Measurements from ENCODE around the gene HEBP2.
"Not testable (repeated sequence)": the region's sequence is repeated elsewhere in the genome, so short reads cannot be mapped to it uniquely, and the experiment has no call there.

HEBP2 gene

GRCh38 chr6:138403801-138404665 lies at the start of gene HEBP2:
TSS of gene HEBP2 (plus strand) at chr6:138404223. CDS start at chr6:138404496, 273 bp downstream.
- no peaks in the 10 kb centered on the region for H4K20me1 ChIP-seq (ENCODE audit: insufficient read depth)
- H3K4me2 ChIP-seq = peak within 1 kb of the TSS; percentile 88
- H3K4me1 ChIP-seq (ENCODE audit: low read depth, poor library complexity, severe bottlenecking) = peaks cover 9% of the 10 kb centered on the region
- H2AFZ ChIP-seq (ENCODE audit: low read depth) = peak within 1 kb of the TSS; percentile 100
- H3K79me2 ChIP-seq (ENCODE audit: insufficient read depth, low read depth) = no peaks in the 10 kb centered on the region
- peak within 1 kb of the TSS; percentile 86 for H3K9ac ChIP-seq
- no peaks in the 10 kb centered on the region for H3K27me3 ChIP-seq (ENCODE audit: insufficient read depth, low read depth)
- peak within 1 kb of the TSS; percentile 76 for H3K27ac ChIP-seq
- H3K36me3 ChIP-seq (ENCODE audit: insufficient read depth) = no peaks in the 10 kb centered on the region
- H3K4me3 ChIP-seq (IDR thresholded peaks at IDR 0.05; ENCODE audit: insufficient read depth, low read depth, low read length) = no peak within 1 kb of the TSS
- peak; percentile 33; the same call in 1 of the 2 replicates for TF ChIP-seq CTCF (conservative IDR thresholded peaks at IDR 0.05; ENCODE audit: low read depth, low read length)

- H3K36me3 ChIP-seq (ENCODE audit: insufficient read depth) = no peaks in the 10 kb centered on the region
- H2AFZ ChIP-seq (ENCODE audit: low read depth) = no peak overlapping the region
- no peaks in the 10 kb centered on the region for H3K27me3 ChIP-seq (ENCODE audit: insufficient read depth, low read depth)
- no peak overlapping the region for H3K4me2 ChIP-seq
- no peak overlapping the region for H3K9ac ChIP-seq
- H3K4me1 ChIP-seq (ENCODE audit: low read depth, poor library complexity, severe bottlenecking) = no peaks in the 10 kb centered on the region
- H3K79me2 ChIP-seq (ENCODE audit: insufficient read depth, low read depth) = no peaks in the 10 kb centered on the region
- no peak overlapping the region for H3K4me3 ChIP-seq (IDR thresholded peaks at IDR 0.05; ENCODE audit: insufficient read depth, low read depth, low read length)
- H4K20me1 ChIP-seq (ENCODE audit: insufficient read depth) = no peaks in the 10 kb centered on the region
- no peak for TF ChIP-seq CTCF (conservative IDR thresholded peaks at IDR 0.05; ENCODE audit: low read depth, low read length)
- H3K27ac ChIP-seq = no peak overlapping the region
Measured at GRCh38 chr6:138357928-138358327, 46.1 kb upstream of the HEBP2 start.

- H3K4me2 ChIP-seq; H3K79me2 ChIP-seq (ENCODE audit: insufficient read depth, low read depth); H3K4me3 ChIP-seq (IDR thresholded peaks at IDR 0.05; ENCODE audit: insufficient read depth, low read depth, low read length); H2AFZ ChIP-seq (ENCODE audit: low read depth); H3K27ac ChIP-seq; H4K20me1 ChIP-seq (ENCODE audit: insufficient read depth); H3K9ac ChIP-seq; H3K4me1 ChIP-seq (ENCODE audit: low read depth, poor library complexity, severe bottlenecking); H3K27me3 ChIP-seq (ENCODE audit: insufficient read depth, low read depth); H3K36me3 ChIP-seq (ENCODE audit: insufficient read depth): not testable (repeated sequence)
Measured at GRCh38 chr6:138368684-138369083, 35.3 kb upstream of the HEBP2 start.

- Histone ChIP-seq H3K27ac (no peak overlapping the region), H3K4me1 (ENCODE audit: low read depth, poor library complexity, severe bottlenecking) (no peaks in the 10 kb centered on the region), H3K4me3 (IDR thresholded peaks at IDR 0.05; ENCODE audit: insufficient read depth, low read depth, low read length) (no peak overlapping the region), H3K79me2 (ENCODE audit: insufficient read depth, low read depth) (no peaks in the 10 kb centered on the region), H3K9ac (no peak overlapping the region), H3K27me3 (ENCODE audit: insufficient read depth, low read depth) (no peaks in the 10 kb centered on the region), H3K36me3 (ENCODE audit: insufficient read depth) (no peaks in the 10 kb centered on the region), H2AFZ (ENCODE audit: low read depth) (no peak overlapping the region), H4K20me1 (ENCODE audit: insufficient read depth) (no peaks in the 10 kb centered on the region), H3K4me2 (no peak overlapping the region)
- TF ChIP-seq CTCF (conservative IDR thresholded peaks at IDR 0.05; ENCODE audit: low read depth, low read length) = no peak
Measured at GRCh38 chr6:138370631-138371451, 33.2 kb upstream of the HEBP2 start.
